HepG2 (cell line): Measurements from ENCODE around the gene RNASE2. TPM values are rescaled to one million over a fixed set of nuclear protein-coding genes. Genes with fewer than 3 reads are reported as not detected.

Source experiments
- ARHGAP35 ChIP-seq: sonication (generic); formaldehyde crosslinking; IDR thresholded peaks from 2 replicates; pipeline ENCODE4 v1.9.0; 2022; ENCODE audit warnings: mild to moderate bottlenecking, inconsistent platforms, moderate library complexity, missing genetic modification reagents, borderline replicate concordance
- CCDC6 ChIP-seq: sonication (generic); formaldehyde crosslinking; IDR thresholded peaks from 2 replicates; pipeline ENCODE4 v1.8.1; 2022; ENCODE audit warnings: mild to moderate bottlenecking, missing genetic modification reagents, moderate library complexity
- CENPT ChIP-seq: sonication (generic); formaldehyde crosslinking; IDR thresholded peaks from 2 replicates; pipeline ENCODE4 v1.8.0; 2022; ENCODE audit warnings: low read depth, mild to moderate bottlenecking, moderate library complexity, missing genetic modification reagents
- FOSL1 ChIP-seq: sonication (generic); formaldehyde crosslinking; IDR thresholded peaks from 2 replicates; pipeline ENCODE4 v1.9.0; 2021; ENCODE audit warnings: missing genetic modification reagents, borderline replicate concordance
- HOXA3 ChIP-seq: sonication (generic); formaldehyde crosslinking; IDR thresholded peaks from 2 replicates; pipeline ENCODE4 v1.5.0; 2020; ENCODE audit warnings: missing genetic modification reagents
- JDP2 ChIP-seq: sonication (generic); formaldehyde crosslinking; IDR thresholded peaks from 2 replicates; pipeline ENCODE4 v1.8.1; 2022; ENCODE audit warnings: missing genetic modification reagents, borderline replicate concordance
- MED1 ChIP-seq: sonication (generic); formaldehyde crosslinking; IDR thresholded peaks from 2 replicates; pipeline ENCODE4 v1.4.0; 2020; ENCODE audit warnings: missing genetic modification reagents
- MEIS1 ChIP-seq: sonication (generic); formaldehyde crosslinking; IDR thresholded peaks from 2 replicates; pipeline ENCODE4 v1.9.0; 2021; ENCODE audit warnings: mild to moderate bottlenecking, missing genetic modification reagents, moderate library complexity, borderline replicate concordance
- MIXL1 ChIP-seq: IDR thresholded peaks from 2 replicates; pipeline ENCODE4 v1.6.1; 2016
- NFE2 ChIP-seq: sonication (generic); formaldehyde crosslinking; IDR thresholded peaks from 2 replicates; pipeline ENCODE4 v1.4.0; 2020; ENCODE audit warnings: missing genetic modification reagents
- NFIB ChIP-seq: sonication (generic); formaldehyde crosslinking; IDR thresholded peaks from 2 replicates; pipeline ENCODE4 v1.9.0; 2021; ENCODE audit warnings: missing genetic modification reagents, mild to moderate bottlenecking, borderline replicate concordance
- NR2F6 ChIP-seq, 2 experiments: IDR thresholded peaks; 2 replicates each; pipeline ENCODE4 v1.6.1; 2016; ENCODE audit warnings: antibody characterized with exemption in 1 of 2, mild to moderate bottlenecking in 1 of 2
- PHF21A ChIP-seq: sonication (generic); formaldehyde crosslinking; IDR thresholded peaks from 2 replicates; pipeline ENCODE4 v1.5.0; 2020; ENCODE audit warnings: mild to moderate bottlenecking, missing genetic modification reagents
- PRPF4 ChIP-seq: fragments of 200-400 bp; formaldehyde crosslinking; IDR thresholded peaks from 2 replicates; pipeline ENCODE4 v1.6.1; 2016; ENCODE audit warnings: low read length, low read depth; ENCODE audit not compliant: poor library complexity, severe bottlenecking
- RBM22 ChIP-seq: fragments of 200-400 bp; formaldehyde crosslinking; optimal IDR thresholded peaks from 2 replicates; pipeline ENCODE3; 2017; ENCODE audit warnings: mild to moderate bottlenecking, low read length, moderate library complexity
- RFX5 ChIP-seq: IDR thresholded peaks from 2 replicates; pipeline ENCODE4 v1.6.1; 2011; ENCODE audit warnings: low read depth, low read length, improper control_type of control experiment
- SAFB2 ChIP-seq: sonication (generic); formaldehyde crosslinking; IDR thresholded peaks from 2 replicates; pipeline ENCODE4 v1.5.1; 2020; ENCODE audit warnings: missing genetic modification reagents, low read depth, mild to moderate bottlenecking, borderline replicate concordance
- YEATS4 ChIP-seq: sonication (generic); formaldehyde crosslinking; IDR thresholded peaks from 2 replicates; pipeline ENCODE4 v1.4.0; 2020; ENCODE audit warnings: missing genetic modification reagents, borderline replicate concordance
- ZKSCAN5 ChIP-seq: sonication (generic); formaldehyde crosslinking; IDR thresholded peaks from 2 replicates; pipeline ENCODE4 v1.5.1; 2020; ENCODE audit warnings: mild to moderate bottlenecking, missing genetic modification reagents
- ZKSCAN8 ChIP-seq: IDR thresholded peaks from 2 replicates; pipeline ENCODE4 v1.6.1; 2016; ENCODE audit warnings: borderline replicate concordance, missing genetic modification reagents, missing compliant biosample characterization
- ZNF138 ChIP-seq: sonication (generic); formaldehyde crosslinking; IDR thresholded peaks from 2 replicates; pipeline ENCODE4 v1.5.0; 2020; ENCODE audit warnings: mild to moderate bottlenecking, low read depth, missing genetic modification reagents
- ZNF253 ChIP-seq: sonication (generic); formaldehyde crosslinking; IDR thresholded peaks from 2 replicates; pipeline ENCODE4 v1.8.0; 2022; ENCODE audit warnings: mild to moderate bottlenecking, missing genetic modification reagents, borderline replicate concordance
- ZNF414 ChIP-seq: sonication (generic); formaldehyde crosslinking; IDR thresholded peaks from 2 replicates; pipeline ENCODE4 v1.5.0; 2020; ENCODE audit warnings: missing genetic modification reagents
- ZNF644 ChIP-seq: IDR thresholded peaks from 2 replicates; pipeline ENCODE4 v1.6.1; 2016; ENCODE audit warnings: low read depth
- ZNF7 ChIP-seq: IDR thresholded peaks from 2 replicates; pipeline ENCODE4 v1.6.1; 2016; ENCODE audit warnings: missing biosample characterization, missing genetic modification reagents
- ZNF782 ChIP-seq: sonication (generic); formaldehyde crosslinking; IDR thresholded peaks from 2 replicates; pipeline ENCODE4 v1.4.0; 2020; ENCODE audit warnings: missing genetic modification reagents, mild to moderate bottlenecking, borderline replicate concordance
- polyA plus RNA-seq, 8 experiments: library from polyadenylated mRNA; depleted of rRNA in 3 of 8; stranded (reverse) in 7 of 8; unstranded in 1 of 8; fragments of >200 nt; fragmentation: Illumina TruSeq in 4 of 8; extraction: Trizol in 4 of 8; gene quantifications; 2 replicates each; pipeline versions ENCODE4 v1.2.1 to v1.2.3, GENCODE V29; 2011 to 2016; ENCODE audit warnings: low read depth in 4 of 8, missing spikeins in 1 of 8, mixed read lengths in 1 of 8; ENCODE audit not compliant: insufficient read depth in 1 of 8
- total RNA-seq, 5 experiments: library from RNA; depleted of rRNA; stranded (reverse); fragments of >200 nt; fragmentation: Illumina TruSeq; extraction: Trizol; gene quantifications; 2 replicates each; pipeline ENCODE4 v1.2.3, GENCODE V29; 2016; ENCODE audit warnings: low read depth in 1 of 5
- TF ChIP-seq, protein P1 (sequence below): sonication (generic); formaldehyde crosslinking; IDR thresholded peaks from 2 replicates; pipeline ENCODE4 v1.4.0; 2020; ENCODE audit warnings: missing genetic modification reagents
- TF ChIP-seq, protein P2 (sequence below): sonication (generic); formaldehyde crosslinking; IDR thresholded peaks from 2 replicates; pipeline ENCODE4 v1.5.1; 2020; ENCODE audit warnings: mild to moderate bottlenecking, missing genetic modification reagents, borderline replicate concordance

Gene RNASE2
- total and polyA plus RNA-seq, 2 of the 13 experiments (the other 11 are each of a cell fraction or from before 2014, with no cell fraction given), result 0.69 TPM; not detected in 1

GRCh38 chr14:20989787-20990600 lies 34.7 kb downstream of the RNASE2 start, which contains the start of gene METTL17 (continued):
- TF ChIP-seq ZNF7 (CRISPR knock-in tag) (no peak), NFIB (CRISPR knock-in tag) (no peak), PRPF4 (no peak), JDP2 (no peak), CENPT (no peak), SAFB2 (no peak), ZNF414 (CRISPR knock-in tag) (peak; percentile 95), FOSL1 (no peak), NFE2 (CRISPR knock-in tag) (no peak), ZNF644 (CRISPR knock-in tag) (0 out of 2 replicates have a peak, but pooled peaks have one; percentile 5), PHF21A (CRISPR knock-in tag) (peak; percentile 63), ZKSCAN5 (0 out of 2 replicates have a peak, but pooled peaks have one; percentile 57), MEIS1 (CRISPR knock-in tag) (no peak), HOXA3 (CRISPR knock-in tag) (peak; percentile 89), RBM22 (no peak), ZNF782 (CRISPR knock-in tag) (no peak), MIXL1 (CRISPR knock-in tag) (no peak), NR2F6 (IDR thresholded peaks at IDR 0.05) (no peak), NR2F6 (CRISPR knock-in tag; IDR thresholded peaks at IDR 0.05) (peak; percentile 46; the same call in 1 of the 2 replicates), ZNF253 (no peak; the same call in 1 of the 2 replicates), RFX5 (0 out of 2 replicates have a peak, but pooled peaks have one; percentile 19), CCDC6 (CRISPR knock-in tag) (no peak; the same call in 1 of the 2 replicates), MED1 (CRISPR knock-in tag) (no peak; the same call in 1 of the 2 replicates), YEATS4 (CRISPR knock-in tag) (peak; percentile 79; the same call in 1 of the 2 replicates), ZNF138 (CRISPR knock-in tag) (0 out of 2 replicates have a peak, but pooled peaks have one; percentile 64), ARHGAP35 (CRISPR knock-in tag) (no peak), ZKSCAN8 (CRISPR knock-in tag) (no peak)
- TF ChIP-seq, protein P1, sequence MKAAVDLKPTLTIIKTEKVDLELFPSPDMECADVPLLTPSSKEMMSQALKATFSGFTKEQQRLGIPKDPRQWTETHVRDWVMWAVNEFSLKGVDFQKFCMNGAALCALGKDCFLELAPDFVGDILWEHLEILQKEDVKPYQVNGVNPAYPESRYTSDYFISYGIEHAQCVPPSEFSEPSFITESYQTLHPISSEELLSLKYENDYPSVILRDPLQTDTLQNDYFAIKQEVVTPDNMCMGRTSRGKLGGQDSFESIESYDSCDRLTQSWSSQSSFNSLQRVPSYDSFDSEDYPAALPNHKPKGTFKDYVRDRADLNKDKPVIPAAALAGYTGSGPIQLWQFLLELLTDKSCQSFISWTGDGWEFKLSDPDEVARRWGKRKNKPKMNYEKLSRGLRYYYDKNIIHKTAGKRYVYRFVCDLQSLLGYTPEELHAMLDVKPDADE (CRISPR knock-in tag), result no peak; the same call in 1 of the 2 replicates
- TF ChIP-seq, protein P2, sequence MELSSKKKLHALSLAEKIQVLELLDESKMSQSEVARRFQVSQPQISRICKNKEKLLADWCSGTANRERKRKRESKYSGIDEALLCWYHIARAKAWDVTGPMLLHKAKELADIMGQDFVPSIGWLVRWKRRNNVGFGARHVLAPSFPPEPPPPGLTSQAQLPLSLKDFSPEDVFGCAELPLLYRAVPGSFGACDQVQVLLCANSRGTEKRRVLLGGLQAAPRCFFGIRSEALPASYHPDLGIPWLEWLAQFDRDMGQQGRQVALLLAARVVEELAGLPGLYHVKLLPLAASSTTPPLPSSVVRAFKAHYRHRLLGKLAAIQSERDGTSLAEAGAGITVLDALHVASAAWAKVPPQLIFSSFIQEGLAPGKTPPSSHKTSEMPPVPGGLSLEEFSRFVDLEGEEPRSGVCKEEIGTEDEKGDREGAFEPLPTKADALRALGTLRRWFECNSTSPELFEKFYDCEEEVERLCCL (CRISPR knock-in tag), result peak; percentile 74; the same call in 1 of the 2 replicates
